ENCODE measurements around the gene FAT1.

The FAT1 gene

DNA sequence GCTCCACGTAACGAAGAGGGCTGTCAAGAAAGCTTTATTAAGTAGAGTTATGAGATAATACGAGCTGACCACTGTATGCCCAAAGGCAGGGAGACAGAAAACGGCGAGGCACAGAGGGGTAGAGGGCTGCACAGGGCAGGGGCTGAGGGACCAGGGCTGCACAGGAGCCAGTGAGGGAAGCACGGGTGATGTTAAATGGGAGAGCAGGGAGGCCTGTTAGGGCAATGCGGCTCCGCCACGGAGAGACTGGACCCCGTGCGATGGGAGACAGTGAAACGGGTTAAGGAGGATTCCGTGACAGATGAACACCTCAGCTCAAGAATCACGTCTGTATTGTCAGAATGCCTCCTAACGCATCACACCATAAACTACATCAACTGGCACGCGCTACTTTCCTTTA lies 25.1 kb downstream of the FAT1 start:
- TF ChIP-seq, protein P1, sequence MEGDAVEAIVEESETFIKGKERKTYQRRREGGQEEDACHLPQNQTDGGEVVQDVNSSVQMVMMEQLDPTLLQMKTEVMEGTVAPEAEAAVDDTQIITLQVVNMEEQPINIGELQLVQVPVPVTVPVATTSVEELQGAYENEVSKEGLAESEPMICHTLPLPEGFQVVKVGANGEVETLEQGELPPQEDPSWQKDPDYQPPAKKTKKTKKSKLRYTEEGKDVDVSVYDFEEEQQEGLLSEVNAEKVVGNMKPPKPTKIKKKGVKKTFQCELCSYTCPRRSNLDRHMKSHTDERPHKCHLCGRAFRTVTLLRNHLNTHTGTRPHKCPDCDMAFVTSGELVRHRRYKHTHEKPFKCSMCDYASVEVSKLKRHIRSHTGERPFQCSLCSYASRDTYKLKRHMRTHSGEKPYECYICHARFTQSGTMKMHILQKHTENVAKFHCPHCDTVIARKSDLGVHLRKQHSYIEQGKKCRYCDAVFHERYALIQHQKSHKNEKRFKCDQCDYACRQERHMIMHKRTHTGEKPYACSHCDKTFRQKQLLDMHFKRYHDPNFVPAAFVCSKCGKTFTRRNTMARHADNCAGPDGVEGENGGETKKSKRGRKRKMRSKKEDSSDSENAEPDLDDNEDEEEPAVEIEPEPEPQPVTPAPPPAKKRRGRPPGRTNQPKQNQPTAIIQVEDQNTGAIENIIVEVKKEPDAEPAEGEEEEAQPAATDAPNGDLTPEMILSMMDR (IDR thresholded peaks at IDR 0.05; ENCODE audit: low read depth, low read length, missing control alignments): no peak
- DNase-seq (ENCODE audit: low read depth): no peak
- no peak overlapping the region for H3K4me3 ChIP-seq (ENCODE audit: low read depth, low read length)
- in situ Hi-C loops (cut with HindIII; ENCODE audit: low sequenced_read_pairs): no loop called here

DNA sequence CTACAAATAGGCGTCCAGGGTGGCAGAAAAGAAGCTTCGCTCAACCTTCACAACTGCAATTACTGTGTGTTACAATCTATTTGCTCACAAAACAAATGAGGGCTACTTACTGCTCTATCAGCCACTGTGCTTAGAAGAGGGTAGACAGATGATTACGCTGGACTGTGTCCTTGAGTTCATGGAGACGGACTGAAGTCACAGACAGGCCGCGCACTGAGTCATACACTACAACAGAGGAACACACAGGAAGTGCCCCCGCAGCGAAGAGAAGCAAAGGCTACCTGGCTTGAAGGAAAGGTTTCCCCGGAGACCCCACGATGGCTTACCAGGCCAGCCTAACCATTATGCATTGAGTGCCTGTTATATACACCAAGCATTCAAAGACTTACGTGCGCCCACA lies 25.6 kb downstream of the FAT1 start:
- TF ChIP-seq, protein P1 (IDR thresholded peaks at IDR 0.05; ENCODE audit: low read depth, low read length, missing control alignments): no peak
- in situ Hi-C loops (cut with HindIII; ENCODE audit: low sequenced_read_pairs): no loop called here
- H3K4me3 ChIP-seq (ENCODE audit: low read depth, low read length): no peak overlapping the region
- DNase-seq (ENCODE audit: low read depth): no peak

DNA sequence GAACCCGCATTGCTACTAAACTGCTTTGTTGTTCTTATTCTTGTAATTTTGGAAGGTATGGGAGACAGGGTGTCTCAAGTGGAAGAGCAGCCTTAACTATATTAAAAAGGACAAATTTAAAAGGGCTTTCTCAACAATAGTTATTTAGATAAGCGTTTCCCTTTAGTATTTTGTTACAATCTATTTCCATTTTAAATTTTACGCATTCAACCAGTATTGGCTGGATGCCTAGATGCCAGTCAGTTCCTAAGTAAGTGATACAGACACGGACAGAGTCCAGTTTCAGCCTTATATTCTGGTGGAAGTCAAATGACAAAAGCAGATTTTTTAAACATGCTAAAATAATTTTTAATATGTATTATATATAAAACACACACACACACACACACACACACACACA lies 28.3 kb downstream of the FAT1 start:
- no peak overlapping the region for H3K4me3 ChIP-seq (ENCODE audit: low read depth, low read length)
- DNase-seq (ENCODE audit: low read depth): no peak
- in situ Hi-C loops (cut with HindIII; ENCODE audit: low sequenced_read_pairs): no loop called here
- TF ChIP-seq, protein P1 (IDR thresholded peaks at IDR 0.05; ENCODE audit: low read depth, low read length, missing control alignments): no peak

DNA sequence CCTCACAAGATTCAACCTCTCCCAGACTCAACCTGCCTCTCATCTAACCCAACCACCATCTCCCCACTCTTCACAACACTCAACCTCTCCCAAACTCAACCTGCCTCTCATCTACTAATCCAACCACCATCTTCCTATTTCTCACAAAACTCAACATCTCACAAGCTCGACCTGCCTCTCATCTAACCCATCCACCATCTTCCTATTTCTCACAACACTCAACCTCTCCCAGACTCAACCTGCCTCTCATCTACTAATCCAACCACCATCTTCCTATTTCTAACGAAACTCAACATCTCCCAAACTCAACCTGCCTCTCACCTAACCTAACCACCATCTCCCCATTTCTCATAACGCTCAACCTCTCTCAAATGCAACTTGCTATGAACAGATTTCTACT lies 29.8 kb downstream of the FAT1 start:
- no peak overlapping the region for H3K4me3 ChIP-seq (ENCODE audit: low read depth, low read length)
- in situ Hi-C loops (cut with HindIII; ENCODE audit: low sequenced_read_pairs): no loop called here
- no peak for DNase-seq (ENCODE audit: low read depth)
- TF ChIP-seq, protein P1 (IDR thresholded peaks at IDR 0.05; ENCODE audit: low read depth, low read length, missing control alignments): no peak

DNA sequence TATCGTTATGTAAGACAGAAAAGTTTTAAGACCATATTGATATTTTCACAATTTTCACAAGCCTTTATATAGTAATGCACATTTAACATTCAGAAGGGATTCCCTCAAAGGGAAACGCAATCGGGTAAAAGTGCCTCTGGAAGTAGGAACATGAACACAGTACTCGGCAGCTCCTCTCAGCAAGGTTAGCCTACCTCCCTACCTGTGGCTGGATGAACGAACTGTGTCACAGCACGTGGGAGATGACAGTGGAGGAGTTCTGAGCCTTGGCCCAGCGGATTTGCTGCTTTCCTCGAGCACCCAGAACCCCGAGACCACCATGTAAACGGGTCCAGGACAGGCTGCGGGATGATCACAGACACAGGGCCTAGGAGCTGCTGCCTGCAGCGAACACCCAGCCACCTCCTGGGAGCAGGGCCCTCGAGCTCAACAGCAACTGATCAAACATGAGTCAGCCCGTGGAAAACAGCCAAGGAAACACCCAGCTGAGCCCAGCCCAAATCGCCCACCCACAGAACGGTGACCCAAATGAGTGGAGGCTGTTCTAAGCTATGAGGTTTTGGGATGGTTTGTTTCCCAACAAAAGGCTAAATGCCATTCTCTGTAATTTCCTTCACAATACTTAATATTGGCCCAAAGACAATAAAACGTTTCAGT lies 30.4 kb downstream of the FAT1 start:
- peak; percentile 62 for DNase-seq (ENCODE audit: low read depth)
- in situ Hi-C loops (cut with HindIII; ENCODE audit: low sequenced_read_pairs): no loop called here
- TF ChIP-seq, protein P1 (IDR thresholded peaks at IDR 0.05; ENCODE audit: low read depth, low read length, missing control alignments): no peak
- H3K4me3 ChIP-seq (ENCODE audit: low read depth, low read length): no peak overlapping the region

DNA sequence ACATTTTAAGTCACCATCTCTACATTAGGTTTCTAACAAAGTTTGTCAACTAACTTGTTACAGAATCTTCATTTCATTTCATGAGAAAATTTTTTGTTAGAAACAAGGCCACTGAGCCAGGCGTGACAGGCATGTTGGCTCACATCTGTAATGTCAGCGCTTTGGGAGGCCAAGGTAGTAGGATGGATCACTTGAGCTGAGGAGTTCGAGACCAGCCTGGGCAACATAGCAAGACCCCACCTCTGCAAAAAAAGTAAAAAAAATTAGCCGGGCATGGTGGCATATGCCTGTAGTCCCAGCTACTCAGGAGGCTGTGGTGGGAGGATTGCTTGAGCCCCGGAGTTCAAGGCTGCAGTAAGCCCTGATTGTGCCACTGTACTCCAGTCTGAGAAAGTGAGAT lies 32.3 kb downstream of the FAT1 start:
- TF ChIP-seq, protein P1 (IDR thresholded peaks at IDR 0.05; ENCODE audit: low read depth, low read length, missing control alignments): no peak
- DNase-seq (ENCODE audit: low read depth): no peak
- in situ Hi-C loops (cut with HindIII; ENCODE audit: low sequenced_read_pairs): no loop called here
- no peak overlapping the region for H3K4me3 ChIP-seq (ENCODE audit: low read depth, low read length)

All from astrocyte of the cerebellum (primary cell).